ENCODE results near the gene PLEKHA5. TPM values are rescaled to one million over a fixed set of nuclear protein-coding genes. Genes with fewer than 3 reads are reported as not detected.

The PLEKHA5 gene
- polyA plus RNA-seq, 3 donors, result 0.35 to 0.79 (median 0.41) TPM

DNA sequence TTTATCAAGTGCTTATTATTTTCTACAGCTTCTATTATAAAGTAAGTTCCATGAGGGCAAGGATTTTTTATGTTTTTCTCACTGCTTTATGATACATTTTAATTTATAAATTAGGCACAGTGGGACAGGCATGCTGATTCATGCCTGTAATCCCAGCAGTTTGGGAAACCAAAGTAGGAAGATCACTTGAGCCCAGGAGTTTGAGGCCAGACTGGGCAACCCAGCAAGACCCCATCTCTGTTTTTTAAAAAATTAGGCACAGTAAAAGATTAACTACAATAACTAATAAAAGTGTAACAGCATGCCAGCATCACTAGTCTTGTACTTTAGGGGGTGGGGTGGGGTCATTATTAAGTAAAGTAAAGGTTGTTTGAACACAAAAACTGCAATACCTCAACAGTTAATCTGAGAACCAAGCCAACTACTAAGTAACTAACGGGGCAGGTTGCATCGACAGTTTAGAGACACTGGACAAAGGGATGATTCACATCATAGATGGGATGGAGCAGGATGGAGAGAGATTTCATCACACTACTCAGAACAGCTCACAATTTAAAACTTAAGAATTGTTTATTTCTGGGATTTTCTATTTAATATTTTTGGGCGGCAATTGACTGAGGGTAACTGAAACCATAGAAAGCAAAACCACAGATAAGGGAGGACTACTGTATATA is 119.5 kb downstream of the PLEKHA5 start:
- TF ChIP-seq, protein P1, sequence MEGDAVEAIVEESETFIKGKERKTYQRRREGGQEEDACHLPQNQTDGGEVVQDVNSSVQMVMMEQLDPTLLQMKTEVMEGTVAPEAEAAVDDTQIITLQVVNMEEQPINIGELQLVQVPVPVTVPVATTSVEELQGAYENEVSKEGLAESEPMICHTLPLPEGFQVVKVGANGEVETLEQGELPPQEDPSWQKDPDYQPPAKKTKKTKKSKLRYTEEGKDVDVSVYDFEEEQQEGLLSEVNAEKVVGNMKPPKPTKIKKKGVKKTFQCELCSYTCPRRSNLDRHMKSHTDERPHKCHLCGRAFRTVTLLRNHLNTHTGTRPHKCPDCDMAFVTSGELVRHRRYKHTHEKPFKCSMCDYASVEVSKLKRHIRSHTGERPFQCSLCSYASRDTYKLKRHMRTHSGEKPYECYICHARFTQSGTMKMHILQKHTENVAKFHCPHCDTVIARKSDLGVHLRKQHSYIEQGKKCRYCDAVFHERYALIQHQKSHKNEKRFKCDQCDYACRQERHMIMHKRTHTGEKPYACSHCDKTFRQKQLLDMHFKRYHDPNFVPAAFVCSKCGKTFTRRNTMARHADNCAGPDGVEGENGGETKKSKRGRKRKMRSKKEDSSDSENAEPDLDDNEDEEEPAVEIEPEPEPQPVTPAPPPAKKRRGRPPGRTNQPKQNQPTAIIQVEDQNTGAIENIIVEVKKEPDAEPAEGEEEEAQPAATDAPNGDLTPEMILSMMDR (IDR thresholded peaks at IDR 0.05), result no peak
- no peaks in the 10 kb centered on the region for H3K27me3 Mint-ChIP-seq (ENCODE audit: low read depth in 3 of 3)

GRCh38 chr12:19251481-19252132 is 122.1 kb downstream of the PLEKHA5 start:
- H3K36me3 Mint-ChIP-seq, result no peaks in the 10 kb centered on the region
- no peak overlapping the region for H2AFZ ChIP-seq (ENCODE audit: insufficient read depth, low read depth, low read length, poor library complexity, severe bottlenecking)
- TF ChIP-seq, protein P1 (IDR thresholded peaks at IDR 0.05), result no peak
- H3K4me3 Mint-ChIP-seq, result no peak overlapping the region
- H3K79me2 ChIP-seq (ENCODE audit: insufficient read depth, low read length), result no peaks in the 10 kb centered on the region
- peaks cover 3% of the 10 kb centered on the region for H3K4me1 Mint-ChIP-seq
- no peak for DNase-seq
- no peaks in the 10 kb centered on the region for H3K27me3 Mint-ChIP-seq (ENCODE audit: low read depth in 3 of 3)
- H3K27ac ChIP-seq (ENCODE audit: low read depth in 1 of 2, low read length in 2 of 2), result no peak overlapping the region
- no peaks in the 10 kb centered on the region for H3K36me3 ChIP-seq (replicated peaks in 1 of 2; ENCODE audit: control insufficient read depth in 1 of 2, insufficient read depth in 2 of 2, low read length in 2 of 2)
- H3K27ac Mint-ChIP-seq, result no peak overlapping the region
- no peak overlapping the region for H3K4me2 ChIP-seq (replicated peaks; ENCODE audit: extremely low read depth, low read length, poor library complexity, severe bottlenecking)
- H3K4me1 ChIP-seq (ENCODE audit: control insufficient read depth in 1 of 2, insufficient read depth in 2 of 2, low read length in 2 of 2), result no peaks in the 10 kb centered on the region
- intact Hi-C loops (cut with micrococcal nuclease), result no loop called here
- H3K9ac ChIP-seq (ENCODE audit: insufficient read depth, low read length, poor library complexity, severe bottlenecking), result no peak overlapping the region
- H3K4me3 ChIP-seq (replicated peaks in 1 of 3; ENCODE audit: low read depth in 2 of 3, low read length in 3 of 3), result no peak overlapping the region
- H3K27me3 ChIP-seq (ENCODE audit: control insufficient read depth in 2 of 2, insufficient read depth in 2 of 2, low read length in 2 of 2), result no peaks in the 10 kb centered on the region
- no peaks in the 10 kb centered on the region for H4K20me1 ChIP-seq (ENCODE audit: insufficient read depth, low read length)
- peaks cover 0 to 2% (median 0%) of the 10 kb centered on the region in 7 donors for H3K9me3 Mint-ChIP-seq
- H3K9me3 ChIP-seq (replicated peaks in 1 of 2; ENCODE audit: control insufficient read depth in 1 of 2, insufficient read depth in 1 of 2, low read length in 2 of 2), result no peaks in the 10 kb centered on the region
- WGBS (ENCODE audit: insufficient coverage), result no CpG with 5 or more reads among the region's 3 CpGs

More for the DNA sequence above, 119.5 kb downstream of the PLEKHA5 start:
- DNase-seq, result no peak
- intact Hi-C loops (cut with micrococcal nuclease), result no loop called here
- Histone ChIP-seq H3K4me2 (replicated peaks; ENCODE audit: extremely low read depth, low read length, poor library complexity, severe bottlenecking) (no peak overlapping the region), H2AFZ (ENCODE audit: insufficient read depth, low read depth, low read length, poor library complexity, severe bottlenecking) (no peak overlapping the region), H3K4me3 (replicated peaks in 1 of 3; ENCODE audit: low read depth in 2 of 3, low read length in 3 of 3) (no peak overlapping the region), H3K27ac (ENCODE audit: low read depth in 1 of 2, low read length in 2 of 2) (no peak overlapping the region), H3K4me1 (ENCODE audit: control insufficient read depth in 1 of 2, insufficient read depth in 2 of 2, low read length in 2 of 2) (peaks cover 15 to 17% of the 10 kb centered on the region in 2 donors), H3K9ac (ENCODE audit: insufficient read depth, low read length, poor library complexity, severe bottlenecking) (no peak overlapping the region), H3K36me3 (replicated peaks in 1 of 2; ENCODE audit: control insufficient read depth in 1 of 2, insufficient read depth in 2 of 2, low read length in 2 of 2) (no peaks in the 10 kb centered on the region), H3K9me3 (replicated peaks in 1 of 2; ENCODE audit: control insufficient read depth in 1 of 2, insufficient read depth in 1 of 2, low read length in 2 of 2) (no peaks in the 10 kb centered on the region), H4K20me1 (ENCODE audit: insufficient read depth, low read length) (no peaks in the 10 kb centered on the region), H3K79me2 (ENCODE audit: insufficient read depth, low read length) (no peaks in the 10 kb centered on the region), H3K27me3 (ENCODE audit: control insufficient read depth in 2 of 2, insufficient read depth in 2 of 2, low read length in 2 of 2) (no peaks in the 10 kb centered on the region)
- peaks cover 17% of the 10 kb centered on the region for H3K4me1 Mint-ChIP-seq
- H3K36me3 Mint-ChIP-seq, result no peaks in the 10 kb centered on the region
- peaks cover 0 to 5% (median 0%) of the 10 kb centered on the region in 7 donors for H3K9me3 Mint-ChIP-seq
- H3K27ac Mint-ChIP-seq, result no peak overlapping the region
- no peak overlapping the region for H3K4me3 Mint-ChIP-seq
- no CpG with 5 or more reads among the region's 3 CpGs for WGBS (ENCODE audit: insufficient coverage)
